ENCODE results near the gene MOB3B.

DNA sequence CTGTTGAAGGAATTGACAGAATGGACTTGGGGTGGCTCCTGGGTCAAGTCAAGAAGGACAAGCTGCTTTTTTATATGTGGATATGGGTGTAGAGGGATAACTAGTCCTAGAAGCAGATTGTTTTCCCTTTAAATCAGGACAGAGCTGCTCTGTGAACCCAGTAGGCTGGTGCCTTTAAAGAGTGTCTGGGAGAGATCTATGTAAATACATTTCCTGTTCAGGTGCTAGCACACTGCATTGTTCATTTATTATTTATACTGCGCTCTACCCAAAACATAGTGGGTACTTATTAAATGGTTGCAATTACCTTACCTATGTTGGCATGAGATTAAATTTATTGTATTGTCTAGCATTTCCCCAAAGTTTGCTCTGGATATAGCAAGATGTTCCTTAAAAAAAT is 146.1 kb downstream of the MOB3B start:
- no peak for TF ChIP-seq EP300 (IDR thresholded peaks at IDR 0.05)
- TF ChIP-seq, protein P1, sequence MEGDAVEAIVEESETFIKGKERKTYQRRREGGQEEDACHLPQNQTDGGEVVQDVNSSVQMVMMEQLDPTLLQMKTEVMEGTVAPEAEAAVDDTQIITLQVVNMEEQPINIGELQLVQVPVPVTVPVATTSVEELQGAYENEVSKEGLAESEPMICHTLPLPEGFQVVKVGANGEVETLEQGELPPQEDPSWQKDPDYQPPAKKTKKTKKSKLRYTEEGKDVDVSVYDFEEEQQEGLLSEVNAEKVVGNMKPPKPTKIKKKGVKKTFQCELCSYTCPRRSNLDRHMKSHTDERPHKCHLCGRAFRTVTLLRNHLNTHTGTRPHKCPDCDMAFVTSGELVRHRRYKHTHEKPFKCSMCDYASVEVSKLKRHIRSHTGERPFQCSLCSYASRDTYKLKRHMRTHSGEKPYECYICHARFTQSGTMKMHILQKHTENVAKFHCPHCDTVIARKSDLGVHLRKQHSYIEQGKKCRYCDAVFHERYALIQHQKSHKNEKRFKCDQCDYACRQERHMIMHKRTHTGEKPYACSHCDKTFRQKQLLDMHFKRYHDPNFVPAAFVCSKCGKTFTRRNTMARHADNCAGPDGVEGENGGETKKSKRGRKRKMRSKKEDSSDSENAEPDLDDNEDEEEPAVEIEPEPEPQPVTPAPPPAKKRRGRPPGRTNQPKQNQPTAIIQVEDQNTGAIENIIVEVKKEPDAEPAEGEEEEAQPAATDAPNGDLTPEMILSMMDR (IDR thresholded peaks at IDR 0.05): no peak
- no peak for TF ChIP-seq POLR2A (IDR thresholded peaks at IDR 0.05)
